Loucy (cell line): ENCODE results near the gene FXYD7.

ENCODE experiments used
- H2AFZ ChIP-seq: fragments of 200-600 bp; sonication (generic); 2 replicates; pipeline ENCODE4 v1.6.0; 2016; ENCODE audit warnings: antibody characterized with exemption, mild to moderate bottlenecking, low read length, moderate library complexity
- H3F3A ChIP-seq: fragments of 200-600 bp; 2 replicates; pipeline ENCODE4 v1.6.0; 2016; ENCODE audit warnings: antibody characterized with exemption, low read depth, mild to moderate bottlenecking
- H3K27me3 ChIP-seq: fragments of 200-600 bp; sonication (generic); 2 replicates; pipeline ENCODE4 v1.6.1; 2014; ENCODE audit warnings: low read length, mild to moderate bottlenecking; ENCODE audit not compliant: insufficient read depth, poor library complexity, severe bottlenecking
- H3K36me3 ChIP-seq: fragments of 200-600 bp; sonication (generic); 2 replicates; pipeline ENCODE4 v1.6.1; 2016; ENCODE audit warnings: low read length; ENCODE audit not compliant: insufficient read depth
- H3K4me1 ChIP-seq: fragments of 200-600 bp; sonication (generic); 2 replicates; pipeline ENCODE4 v1.5.1; 2014; ENCODE audit warnings: low read length, mild to moderate bottlenecking; ENCODE audit not compliant: insufficient read depth, poor library complexity, severe bottlenecking
- H3K4me2 ChIP-seq: fragments of 200-600 bp; sonication (generic); 2 replicates; pipeline ENCODE4 v1.6.0; 2014; ENCODE audit warnings: antibody characterized with exemption, low read length, low read depth, mild to moderate bottlenecking; ENCODE audit not compliant: poor library complexity, severe bottlenecking
- H3K4me3 ChIP-seq: fragments of 200-600 bp; sonication (generic); 2 replicates; pipeline ENCODE4 v1.5.1; 2014; ENCODE audit warnings: low read length, mild to moderate bottlenecking, mixed read lengths; ENCODE audit not compliant: poor library complexity, severe bottlenecking
- H3K79me2 ChIP-seq: fragments of 200-600 bp; sonication (generic); 2 replicates; pipeline ENCODE4 v1.6.1; 2014; ENCODE audit warnings: low read length; ENCODE audit not compliant: insufficient read depth
- H3K9ac ChIP-seq: fragments of 200-600 bp; sonication (generic); 2 replicates; pipeline ENCODE4 v1.6.0; 2014; ENCODE audit warnings: mild to moderate bottlenecking, low read depth, low read length, moderate library complexity; ENCODE audit not compliant: poor library complexity, severe bottlenecking
- H3K9me2 ChIP-seq: fragments of 200-600 bp; sonication (generic); replicated peaks from 2 replicates; pipeline ENCODE4 v1.6.1; 2016; ENCODE audit warnings: low read depth, low read length, mixed read lengths
- H3K9me3 ChIP-seq: fragments of 200-600 bp; sonication (generic); 2 replicates; pipeline ENCODE4 v1.6.1; 2014; ENCODE audit warnings: mild to moderate bottlenecking, antibody characterized with exemption, low read length, low read depth; ENCODE audit not compliant: insufficient read depth
- H4K20me1 ChIP-seq: fragments of 200-600 bp; sonication (generic); 2 replicates; pipeline ENCODE4 v1.6.0; 2014; ENCODE audit warnings: antibody characterized with exemption, low read length, mild to moderate bottlenecking; ENCODE audit not compliant: insufficient read depth, poor library complexity, severe bottlenecking
- EZH2phosphoT487 ChIP-seq: fragments of 200-600 bp; IDR thresholded peaks from 2 replicates; pipeline ENCODE4 v1.6.1; 2018; ENCODE audit warnings: antibody characterized with exemption, mild to moderate bottlenecking, moderate library complexity, borderline replicate concordance
- TF ChIP-seq, protein P1 (sequence below): fragments of 200-600 bp; sonication (generic); conservative IDR thresholded peaks from 2 replicates; pipeline ENCODE4 v1.5.1; 2014; ENCODE audit warnings: mild to moderate bottlenecking, antibody characterized with exemption, low read length

Gene FXYD7

DNA sequence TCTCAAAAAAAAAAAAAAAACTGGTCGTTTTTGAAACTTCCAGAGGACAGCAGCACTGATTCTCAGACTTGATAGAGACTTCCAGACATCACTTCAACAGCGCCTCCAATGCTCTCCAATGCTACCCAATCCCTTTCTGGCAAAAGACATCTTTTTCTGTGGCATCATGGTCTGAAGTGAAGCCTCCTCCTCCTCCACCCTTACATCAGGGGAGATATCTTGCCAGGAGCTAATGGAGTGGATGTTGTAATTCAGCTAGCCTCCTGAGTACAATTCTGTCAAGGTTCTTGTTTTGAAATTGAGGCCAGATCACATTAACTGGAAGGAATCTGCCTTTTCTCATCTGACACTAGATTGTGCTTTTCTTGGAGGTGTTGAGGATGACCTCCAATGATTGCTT lies 35.6 kb downstream of the FXYD7 start:
- Histone ChIP-seq H3K36me3 (no peaks in the 10 kb centered on the region), H3K4me3 (no peak overlapping the region), H2AFZ (no peak overlapping the region), H3F3A (no peaks in the 10 kb centered on the region), H3K4me1 (peaks cover 3% of the 10 kb centered on the region), H4K20me1 (no peaks in the 10 kb centered on the region), H3K4me2 (no peak overlapping the region), H3K9me3 (peaks cover 3% of the 10 kb centered on the region; the same call in 1 of the 2 replicates), H3K9ac (no peak overlapping the region), H3K79me2 (no peaks in the 10 kb centered on the region), H3K27me3 (no peaks in the 10 kb centered on the region), H3K9me2 (no peaks in the 10 kb centered on the region)
- TF ChIP-seq EZH2phosphoT487: no peak
- TF ChIP-seq, protein P1, sequence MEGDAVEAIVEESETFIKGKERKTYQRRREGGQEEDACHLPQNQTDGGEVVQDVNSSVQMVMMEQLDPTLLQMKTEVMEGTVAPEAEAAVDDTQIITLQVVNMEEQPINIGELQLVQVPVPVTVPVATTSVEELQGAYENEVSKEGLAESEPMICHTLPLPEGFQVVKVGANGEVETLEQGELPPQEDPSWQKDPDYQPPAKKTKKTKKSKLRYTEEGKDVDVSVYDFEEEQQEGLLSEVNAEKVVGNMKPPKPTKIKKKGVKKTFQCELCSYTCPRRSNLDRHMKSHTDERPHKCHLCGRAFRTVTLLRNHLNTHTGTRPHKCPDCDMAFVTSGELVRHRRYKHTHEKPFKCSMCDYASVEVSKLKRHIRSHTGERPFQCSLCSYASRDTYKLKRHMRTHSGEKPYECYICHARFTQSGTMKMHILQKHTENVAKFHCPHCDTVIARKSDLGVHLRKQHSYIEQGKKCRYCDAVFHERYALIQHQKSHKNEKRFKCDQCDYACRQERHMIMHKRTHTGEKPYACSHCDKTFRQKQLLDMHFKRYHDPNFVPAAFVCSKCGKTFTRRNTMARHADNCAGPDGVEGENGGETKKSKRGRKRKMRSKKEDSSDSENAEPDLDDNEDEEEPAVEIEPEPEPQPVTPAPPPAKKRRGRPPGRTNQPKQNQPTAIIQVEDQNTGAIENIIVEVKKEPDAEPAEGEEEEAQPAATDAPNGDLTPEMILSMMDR: no peak

GRCh38 chr19:35179830-35180229 lies 36.8 kb downstream of the FXYD7 start:
- Histone ChIP-seq H4K20me1 (no peaks in the 10 kb centered on the region), H3K4me3 (no peak overlapping the region), H3K9ac (no peak overlapping the region), H2AFZ (no peak overlapping the region), H3K27me3 (no peaks in the 10 kb centered on the region), H3K79me2 (no peaks in the 10 kb centered on the region), H3K9me3 (peaks cover 3% of the 10 kb centered on the region; the same call in 1 of the 2 replicates), H3K4me2 (no peak overlapping the region), H3K36me3 (no peaks in the 10 kb centered on the region), H3K9me2 (no peaks in the 10 kb centered on the region), H3F3A (no peaks in the 10 kb centered on the region), H3K4me1 (peaks cover 3% of the 10 kb centered on the region)
- TF ChIP-seq, protein P1: no peak
- no peak for TF ChIP-seq EZH2phosphoT487

- no peaks in the 10 kb centered on the region for H3K79me2 ChIP-seq
- no peaks in the 10 kb centered on the region for H3F3A ChIP-seq
- H2AFZ ChIP-seq: no peak overlapping the region
Measured at GRCh38 chr19:35181387-35181786, 38.3 kb downstream of the FXYD7 start.

More at GRCh38 chr19:35181387-35181786, 38.3 kb downstream of the FXYD7 start:
- H3K27me3 ChIP-seq: no peaks in the 10 kb centered on the region
- no peak for TF ChIP-seq EZH2phosphoT487
- TF ChIP-seq, protein P1: no peak
- H3K9me3 ChIP-seq: peaks cover 3% of the 10 kb centered on the region; the same call in 1 of the 2 replicates
- H3K4me1 ChIP-seq: peaks cover 3% of the 10 kb centered on the region
- no peak overlapping the region for H3K4me3 ChIP-seq
- no peaks in the 10 kb centered on the region for H4K20me1 ChIP-seq
- no peaks in the 10 kb centered on the region for H3K36me3 ChIP-seq
- no peak overlapping the region for H3K9ac ChIP-seq
- H3K4me2 ChIP-seq: no peak overlapping the region
- H3K9me2 ChIP-seq: no peaks in the 10 kb centered on the region
